ENCODE results near the gene MRPS15. TPM values are rescaled to one million over a fixed set of nuclear protein-coding genes. Genes with fewer than 3 reads are reported as not detected.

MRPS15 gene
- total and polyA plus RNA-seq, 2 of the 13 experiments (the other 11 are each of a cell fraction or from before 2014, with no cell fraction given): 59.0 to 113 TPM

GRCh38 chr1:36458910-36459309 is 5.3 kb downstream of the MRPS15 start:
- Histone ChIP-seq H3K27me3 (ENCODE audit: control insufficient read depth in 1 of 2, insufficient read depth in 2 of 2, low read length in 2 of 2) (no peaks in the 10 kb centered on the region; a peak in 1 of 5 replicates), H3K9ac (ENCODE audit: insufficient read depth, low read depth, low read length) (no peak overlapping the region), H3K36me3 (replicated peaks in 1 of 2; ENCODE audit: control insufficient read depth in 1 of 2, insufficient read depth in 2 of 2, low read length in 2 of 2) (peaks cover 25 to 72% of the 10 kb centered on the region in 2 experiments), H3K9me3 (ENCODE audit: low read length) (no peaks in the 10 kb centered on the region), H3K4me1 (ENCODE audit: insufficient read depth, low read length) (peaks cover 33% of the 10 kb centered on the region), H3K4me2 (ENCODE audit: low read depth, low read length) (no peak overlapping the region), H2AFZ (ENCODE audit: low read length) (no peak overlapping the region), H4K20me1 (ENCODE audit: insufficient read depth, low read length) (no peaks in the 10 kb centered on the region), H3K4me3 (replicated peaks in 1 of 3; ENCODE audit: insufficient read depth in 1 of 3, low read depth in 2 of 3, low read length in 3 of 3) (no peak overlapping the region), H3K27ac (ENCODE audit: extremely low read length, insufficient read depth, low read length) (no peak overlapping the region), H3K79me2 (ENCODE audit: insufficient read depth, low read length) (peaks cover 14% of the 10 kb centered on the region)
- intact Hi-C loops (cut with micrococcal nuclease; ENCODE audit: unreplicated experiment) (no loop called here), in situ Hi-C loops (cut with HindIII; ENCODE audit: extremely low pct_ligation_motif_present, low pct_unique_long_range_greater_than_20kb) (no loop called here)
- BruUV-seq (replicated peaks): no TSS peak
- DNase-seq (ENCODE audit: low spot score) (no peak), FAIRE-seq (no peak), ATAC-seq (no peak)
- TF ChIP-seq ZNF639 (CRISPR knock-in tag; conservative IDR thresholded peaks at IDR 0.05): no peak
- TF ChIP-seq RORA (CRISPR knock-in tag; IDR thresholded peaks at IDR 0.05): no peak
- no peak for TF ChIP-seq ZNF329 (CRISPR knock-in tag; IDR thresholded peaks at IDR 0.05; ENCODE audit: low read depth)
- no peak for TF ChIP-seq ZNF749 (CRISPR knock-in tag; IDR thresholded peaks at IDR 0.05; ENCODE audit: borderline replicate concordance)
- no peak for TF ChIP-seq FOSL1 (CRISPR knock-in tag; IDR thresholded peaks at IDR 0.05; ENCODE audit: borderline replicate concordance)
- no peak for TF ChIP-seq CERS6 (CRISPR knock-in tag; IDR thresholded peaks at IDR 0.05)
- no peak for TF ChIP-seq ZNF232 (CRISPR knock-in tag; IDR thresholded peaks at IDR 0.05; ENCODE audit: borderline replicate concordance)
- no peak for TF ChIP-seq HBP1 (CRISPR knock-in tag; IDR thresholded peaks at IDR 0.05; ENCODE audit: low read depth)
- TF ChIP-seq REL (CRISPR knock-in tag; conservative IDR thresholded peaks at IDR 0.05): no peak
- TF ChIP-seq ZNF644 (CRISPR knock-in tag; IDR thresholded peaks at IDR 0.05; ENCODE audit: low read depth): no peak
- TF ChIP-seq LRRFIP1 (CRISPR knock-in tag; conservative IDR thresholded peaks at IDR 0.05): no peak
- TF ChIP-seq CENPT (CRISPR knock-in tag; IDR thresholded peaks at IDR 0.05; ENCODE audit: low read depth): no peak
- TF ChIP-seq THYN1 (CRISPR knock-in tag; IDR thresholded peaks at IDR 0.05; ENCODE audit: borderline replicate concordance, low read depth): no peak
- TF ChIP-seq NFE2 (CRISPR knock-in tag; IDR thresholded peaks at IDR 0.05): no peak
- TF ChIP-seq CHCHD3 (CRISPR knock-in tag; IDR thresholded peaks at IDR 0.05): no peak
- TF ChIP-seq GLI4 (CRISPR knock-in tag; IDR thresholded peaks at IDR 0.05; ENCODE audit: borderline replicate concordance): no peak
- no peak for TF ChIP-seq ZFP91 (CRISPR knock-in tag; IDR thresholded peaks at IDR 0.05; ENCODE audit: borderline replicate concordance)
- TF ChIP-seq RBM22 (optimal IDR thresholded peaks at IDR 0.05; ENCODE audit: low read length): no peak
- 100% methylated on average over 3 of the region's 3 CpGs for WGBS (ENCODE audit: low lambda C conversion rate)
- ChIA-PET POLR2A (no interaction called here), CTCF (ENCODE audit: low intra/inter-chr PET ratio, low total read pairs) (no interaction called here)

All from HepG2 (cell line).